CD4-positive, alpha-beta T cell treated with Interleukin-1 beta for 1 hour (primary cell): ENCODE measurements around the gene SH2B2.
"Not testable (repeated sequence)": the region's sequence is repeated elsewhere in the genome, so short reads cannot be mapped to it uniquely, and the experiment has no call there.

Experiments used
- DNase-seq, 2 donors: peaks; one replicate each; pipeline ENCODE4 v3.0.0-alpha.2; 2020 to 2022

SH2B2 gene

DNA sequence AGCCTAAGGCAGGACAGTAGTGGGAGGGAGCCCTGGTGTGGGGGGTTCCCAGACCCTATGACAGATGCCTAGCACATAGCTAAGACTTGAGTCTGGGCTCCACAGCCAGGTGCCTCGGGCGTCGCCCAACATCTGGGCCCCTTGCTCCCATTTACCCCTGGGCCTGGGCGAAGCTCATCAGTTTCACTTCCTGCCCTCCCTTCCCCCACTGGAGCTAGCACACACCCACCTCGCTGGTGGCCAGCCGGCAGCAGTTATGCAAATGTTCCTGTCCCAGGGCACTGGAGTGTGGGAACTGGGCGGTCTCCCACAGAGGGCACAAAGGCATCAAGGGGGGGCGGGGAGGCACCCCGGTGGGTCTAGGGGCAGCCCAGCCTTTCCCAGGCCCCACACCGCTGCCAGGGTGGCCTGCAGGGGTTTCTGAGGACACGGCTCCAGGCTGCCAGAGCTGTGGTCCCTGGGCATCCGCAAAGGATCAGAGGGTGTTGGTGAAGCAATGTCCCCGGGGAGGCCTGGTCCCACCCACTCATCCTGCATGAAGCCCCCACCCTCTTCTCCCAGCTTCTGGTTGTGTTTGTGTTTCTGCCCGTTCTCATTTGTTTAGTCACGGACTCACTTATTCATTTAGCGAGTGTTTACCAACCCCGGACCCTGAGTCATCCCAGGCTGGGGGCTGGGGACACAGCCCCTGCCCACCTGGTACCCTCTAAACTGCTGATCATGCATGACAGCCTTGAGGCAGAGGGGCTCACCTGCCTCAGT is 20.4 kb downstream of the SH2B2 start:
- DNase-seq, result peak; percentile 43 to 85

DNA sequence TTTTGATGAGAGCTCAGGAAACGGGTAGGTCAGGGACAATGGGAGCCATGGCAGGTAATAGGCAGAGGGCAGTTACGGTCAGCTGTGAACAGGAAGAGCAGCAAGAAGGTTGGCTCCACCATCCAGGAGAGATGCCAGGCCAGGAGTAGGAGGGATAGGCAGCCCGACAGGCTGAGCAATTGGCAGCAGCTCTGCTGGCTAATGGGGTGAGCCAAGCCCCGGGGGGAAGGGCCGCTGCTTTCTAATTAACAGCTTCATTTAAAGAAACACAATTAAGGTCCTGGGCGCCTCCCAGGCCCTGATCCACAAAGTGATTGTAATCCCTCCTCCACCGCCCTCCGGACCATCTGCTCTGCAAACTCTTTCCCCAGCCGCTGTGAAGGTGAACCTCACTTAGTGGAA is 23.7 kb downstream of the SH2B2 start:
- no peak for DNase-seq

DNA sequence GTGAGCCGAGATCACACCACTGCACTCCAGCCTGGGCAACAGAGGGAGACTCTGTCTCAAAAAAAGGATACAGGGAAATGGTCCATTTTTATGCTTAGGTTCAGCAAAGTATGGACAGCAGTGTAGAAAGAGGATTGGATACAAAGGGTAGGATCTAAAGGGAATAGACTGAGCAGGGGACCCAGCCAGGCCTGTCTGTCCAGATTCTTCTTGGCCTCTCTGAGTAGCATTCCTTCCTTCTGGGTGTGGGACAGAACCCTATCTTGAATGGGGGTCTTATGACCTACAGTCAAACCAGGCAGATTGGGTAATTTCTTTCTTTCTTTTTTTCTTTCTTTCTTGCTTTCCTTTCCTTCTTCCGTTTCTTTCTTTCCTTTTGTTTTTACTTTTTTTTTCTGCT is 25.6 kb downstream of the SH2B2 start:
- DNase-seq, result no peak

- no peak for DNase-seq
Measured at GRCh38 chr7:102313997-102314780, 27.5 kb downstream of the SH2B2 start.

DNA sequence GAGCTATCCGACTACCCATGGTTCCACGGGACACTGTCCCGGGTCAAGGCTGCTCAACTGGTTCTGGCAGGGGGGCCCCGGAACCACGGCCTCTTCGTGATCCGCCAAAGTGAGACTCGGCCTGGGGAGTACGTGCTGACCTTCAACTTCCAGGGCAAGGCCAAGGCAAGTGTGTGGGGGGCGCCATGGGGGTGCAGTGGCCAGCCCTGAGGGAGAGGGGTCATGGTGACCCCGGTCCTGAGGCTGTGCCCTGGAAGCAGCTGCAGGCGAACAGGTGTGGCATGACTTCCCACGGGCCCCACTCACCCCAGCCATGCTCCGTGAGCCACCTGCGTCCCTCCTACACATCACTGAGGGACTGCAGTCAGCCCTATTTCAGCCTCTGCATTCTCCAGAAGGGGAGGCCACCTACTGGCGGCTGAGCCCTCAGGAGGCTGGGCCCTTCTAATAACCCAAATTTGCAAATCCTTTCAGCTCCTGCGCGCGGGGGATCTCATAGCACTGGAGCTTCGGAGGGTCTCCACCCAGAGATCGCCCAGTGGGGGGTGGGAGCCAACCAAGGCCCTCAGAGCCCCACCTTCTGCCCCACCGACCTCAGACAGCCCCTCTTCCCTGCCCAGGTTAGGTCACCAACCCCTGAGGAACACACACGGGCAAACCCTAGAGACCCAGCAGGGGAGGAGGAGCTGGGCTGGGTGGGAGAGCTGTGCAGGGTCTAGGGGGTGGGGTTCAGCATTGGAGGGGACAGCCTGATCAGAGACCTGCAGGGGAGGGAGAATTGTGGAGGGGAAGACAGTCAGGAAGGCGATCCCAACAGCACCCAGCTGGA is 30.8 kb downstream of the SH2B2 start:
- no peak for DNase-seq

DNA sequence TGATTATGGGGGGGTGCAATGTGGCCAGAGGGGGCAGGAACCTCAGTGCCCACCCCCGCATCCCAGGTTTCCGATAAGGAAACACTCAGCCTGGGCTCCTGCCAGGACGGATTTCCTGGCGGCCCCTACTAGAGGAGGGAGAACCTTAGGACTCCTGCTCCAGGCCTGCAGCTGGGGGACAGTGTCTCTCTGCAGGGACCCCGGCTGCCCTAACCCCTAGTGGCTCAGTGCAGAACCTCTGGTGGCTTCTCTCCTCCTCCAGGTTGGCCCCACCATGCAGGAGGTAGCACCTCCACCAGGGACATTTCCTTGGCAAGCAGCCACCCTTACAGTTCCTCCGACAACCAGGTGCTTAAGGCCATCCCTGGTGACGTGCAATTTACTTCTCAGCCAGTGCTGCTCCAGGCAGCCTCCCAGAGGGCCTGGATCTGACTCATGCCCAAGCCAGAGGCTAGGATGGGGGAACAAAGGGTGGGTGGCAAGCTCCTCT is 31.9 kb downstream of the SH2B2 start:
- DNase-seq, result no peak

- DNase-seq, result no peak
Measured at GRCh38 chr7:102319671-102320070, 33.0 kb downstream of the SH2B2 start.

DNA sequence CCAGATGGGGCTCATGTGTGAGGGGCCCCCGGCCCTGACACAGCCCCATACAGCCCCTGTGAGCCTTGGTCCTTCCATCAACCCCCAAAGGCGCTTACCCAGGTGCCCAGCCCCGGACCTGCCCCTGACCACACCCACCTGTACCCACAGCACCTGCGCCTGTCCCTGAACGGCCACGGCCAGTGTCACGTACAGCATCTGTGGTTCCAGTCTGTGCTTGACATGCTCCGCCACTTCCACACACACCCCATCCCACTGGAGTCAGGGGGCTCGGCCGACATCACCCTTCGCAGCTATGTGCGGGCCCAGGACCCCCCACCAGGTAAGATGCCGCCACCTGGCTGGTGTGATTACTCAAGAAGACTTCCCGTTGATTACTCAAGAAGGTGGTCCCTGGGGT is 33.5 kb downstream of the SH2B2 start:
- no peak for DNase-seq

DNA sequence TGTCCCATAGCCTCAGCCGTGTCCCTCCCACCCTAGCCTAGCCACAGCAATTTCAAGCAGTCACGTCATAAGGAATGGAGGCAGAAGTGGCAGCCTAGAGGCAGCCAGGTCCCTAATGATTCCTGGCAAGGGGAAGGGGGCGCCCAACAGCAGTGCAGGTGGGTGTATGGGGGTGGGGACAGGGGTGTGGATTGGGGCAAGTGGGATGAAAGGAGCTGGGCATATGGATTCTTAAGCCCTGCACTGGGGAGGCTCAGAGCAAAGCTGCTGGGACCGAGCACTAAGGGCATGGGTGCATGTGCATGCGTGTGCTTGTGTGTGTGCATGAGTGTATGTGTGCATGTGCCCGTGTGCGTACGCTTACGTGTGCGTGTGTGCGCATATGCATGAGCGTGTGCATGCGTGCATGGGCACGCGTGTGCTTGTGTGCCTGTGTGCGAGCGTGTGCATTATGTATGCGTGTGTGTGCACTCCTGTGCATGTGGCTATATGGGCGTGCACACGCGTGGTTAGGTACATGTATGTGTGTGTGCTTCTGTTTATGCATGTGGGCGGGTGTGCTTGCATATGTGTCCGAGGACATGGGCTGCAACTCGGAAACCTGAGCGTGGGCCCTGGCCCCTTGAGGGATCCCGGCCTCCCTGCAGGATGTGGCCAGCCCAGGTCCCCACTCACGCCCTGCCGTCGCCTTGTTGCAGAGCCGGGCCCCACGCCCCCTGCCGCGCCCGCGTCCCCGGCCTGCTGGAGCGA is 34.1 kb downstream of the SH2B2 start:
- DNase-seq, result no peak

DNA sequence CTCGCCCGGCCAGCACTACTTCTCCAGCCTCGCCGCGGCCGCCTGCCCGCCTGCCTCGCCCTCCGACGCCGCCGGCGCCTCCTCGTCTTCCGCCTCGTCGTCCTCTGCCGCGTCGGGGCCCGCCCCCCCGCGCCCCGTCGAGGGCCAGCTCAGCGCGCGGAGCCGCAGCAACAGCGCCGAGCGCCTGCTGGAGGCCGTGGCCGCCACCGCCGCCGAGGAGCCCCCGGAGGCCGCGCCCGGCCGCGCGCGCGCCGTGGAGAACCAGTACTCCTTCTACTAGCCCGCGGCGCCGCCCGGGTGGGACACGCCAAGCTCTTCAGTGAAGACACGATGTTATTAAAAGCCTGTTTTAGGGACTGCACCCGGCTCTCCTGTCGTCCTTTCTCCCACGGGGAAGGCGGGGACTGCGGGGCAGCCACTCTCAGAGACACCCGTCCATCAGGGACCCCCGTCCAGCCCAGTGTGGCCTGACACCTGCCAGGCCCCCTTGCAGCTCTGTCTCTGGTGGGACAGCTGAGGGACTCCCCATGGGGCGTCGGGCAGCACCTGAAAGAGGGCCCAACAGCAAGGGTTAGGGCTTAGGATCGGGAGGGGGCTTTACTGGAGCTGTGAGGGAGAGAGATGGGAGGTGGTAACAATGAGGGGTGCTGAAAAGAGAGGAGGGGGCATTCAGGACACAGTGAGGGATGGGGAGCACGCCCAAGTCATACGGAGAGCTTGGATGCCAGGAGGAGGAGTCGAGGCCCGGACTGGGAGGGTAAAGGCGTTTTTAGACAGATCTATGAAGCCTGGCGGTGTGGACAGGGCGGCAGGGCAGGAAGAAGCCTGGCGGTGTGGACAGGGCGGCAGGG is 34.9 kb downstream of the SH2B2 start:
- peak; percentile 4 to 28 for DNase-seq

- DNase-seq, result no peak
Measured at GRCh38 chr7:102322202-102322715, 35.6 kb downstream of the SH2B2 start.

DNA sequence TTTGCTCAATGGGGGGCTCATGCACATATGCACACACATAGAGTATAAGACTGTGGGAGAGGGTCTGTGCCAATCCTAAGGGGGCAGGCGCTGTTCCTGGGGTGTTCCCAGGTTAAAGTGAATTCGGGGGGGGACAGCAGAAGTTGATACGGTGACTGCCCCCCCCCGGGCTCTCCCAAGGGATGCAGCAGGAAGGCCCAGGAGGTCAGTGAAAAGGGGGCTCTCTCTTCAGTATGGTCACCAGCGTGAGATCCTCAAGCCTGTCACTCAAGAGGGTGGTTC is 37.2 kb downstream of the SH2B2 start:
- no peak for DNase-seq

- DNase-seq, result not testable (repeated sequence)
Measured at GRCh38 chr7:102325106-102325505, 38.4 kb downstream of the SH2B2 start.

- no peak for DNase-seq
Measured at GRCh38 chr7:102326157-102326889, 39.7 kb downstream of the SH2B2 start.

DNA sequence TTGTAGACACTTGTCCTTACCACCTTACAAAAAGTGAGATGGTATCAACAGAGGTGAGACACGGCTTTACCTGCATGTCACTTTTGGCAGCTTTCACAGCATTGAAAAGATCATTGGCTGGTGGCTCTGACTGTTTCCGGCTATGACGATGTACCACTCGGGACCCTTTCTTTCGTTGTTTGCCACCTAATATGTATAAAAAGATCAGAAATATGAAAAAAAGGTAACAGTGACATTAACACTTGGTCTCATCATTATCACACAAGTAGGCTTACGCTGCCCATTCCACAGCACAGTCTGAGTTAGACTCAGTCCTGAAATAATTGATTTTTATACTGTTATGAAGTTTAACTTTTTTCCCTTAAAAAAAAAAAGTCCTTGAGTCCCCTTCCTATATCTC is 40.5 kb downstream of the SH2B2 start:
- DNase-seq, result not testable (repeated sequence)

DNA sequence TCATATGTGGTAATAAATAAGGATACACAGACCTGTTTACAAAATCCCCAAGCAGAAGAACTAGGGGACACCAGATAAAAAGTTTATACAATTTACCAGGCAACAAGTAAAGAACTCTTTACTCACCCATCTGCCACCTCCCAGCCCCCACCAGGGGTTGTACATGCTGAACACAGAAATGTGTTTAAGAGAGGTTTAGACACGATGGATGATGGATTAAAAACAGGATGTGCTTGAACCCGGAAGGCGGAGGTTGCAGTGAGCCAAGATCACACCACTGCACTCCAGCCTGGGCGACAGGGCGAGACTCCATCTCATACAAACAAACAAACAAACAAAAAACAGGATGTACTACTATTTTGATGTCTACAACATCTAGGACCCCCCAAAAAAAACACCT is 42.2 kb downstream of the SH2B2 start:
- DNase-seq, result not testable (repeated sequence)

DNA sequence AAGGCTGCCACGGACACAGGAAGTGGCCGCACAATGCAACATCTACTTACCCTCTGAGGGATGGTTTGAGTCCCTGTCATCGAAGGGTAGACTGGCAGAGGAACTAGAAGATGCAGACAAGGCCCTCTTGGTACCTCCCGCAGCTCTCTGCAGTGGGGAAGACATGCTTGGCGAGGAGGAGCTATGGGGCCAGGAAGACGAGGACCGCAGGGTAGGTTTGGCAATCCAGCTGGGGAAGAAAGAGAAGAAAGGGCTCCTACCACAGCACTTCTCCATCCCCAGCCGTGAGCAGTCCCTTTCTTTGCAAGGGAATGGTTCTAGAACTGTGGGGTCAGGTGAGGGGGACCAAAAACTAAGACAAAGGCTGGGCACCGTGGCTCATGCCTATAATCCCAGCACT is 42.7 kb downstream of the SH2B2 start:
- not testable (repeated sequence) for DNase-seq

DNA sequence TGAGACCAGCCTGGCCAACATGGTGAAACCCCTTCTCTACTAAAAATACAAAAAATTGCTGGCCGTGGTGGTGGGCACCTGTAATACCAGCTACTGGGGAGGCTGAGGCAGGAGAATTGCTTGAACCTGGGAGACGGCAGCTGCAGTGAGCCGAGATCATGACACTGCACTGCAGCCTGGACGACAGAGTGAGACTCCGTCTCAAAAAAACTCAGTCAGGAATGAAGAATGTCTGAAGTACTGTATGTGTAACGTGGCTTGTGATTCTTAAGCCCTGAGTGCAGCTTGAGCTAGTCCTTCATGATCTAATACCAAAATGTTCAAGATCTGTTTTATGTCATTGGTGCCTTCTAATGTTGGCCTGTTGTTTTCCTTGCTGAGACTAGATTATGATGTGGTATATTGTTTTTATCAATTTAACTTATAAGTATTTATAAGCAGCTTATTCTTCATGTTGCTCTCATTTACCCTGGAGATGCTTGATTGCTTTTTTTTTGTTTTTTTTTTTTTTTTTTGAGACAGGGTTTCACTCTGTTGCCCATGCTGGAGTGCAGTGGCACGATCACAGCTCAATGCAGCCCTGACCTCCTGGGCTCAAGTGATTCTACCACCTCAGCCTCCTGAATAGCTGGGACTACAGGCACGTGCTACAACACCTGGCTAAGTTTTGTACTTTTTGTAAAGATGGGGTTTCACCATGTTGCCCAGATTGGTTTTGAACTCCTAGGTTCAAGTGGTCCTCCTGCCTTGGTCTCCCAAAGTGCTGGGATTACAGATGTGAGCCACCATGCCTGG is 44.2 kb downstream of the SH2B2 start:
- DNase-seq, result not testable (repeated sequence)

DNA sequence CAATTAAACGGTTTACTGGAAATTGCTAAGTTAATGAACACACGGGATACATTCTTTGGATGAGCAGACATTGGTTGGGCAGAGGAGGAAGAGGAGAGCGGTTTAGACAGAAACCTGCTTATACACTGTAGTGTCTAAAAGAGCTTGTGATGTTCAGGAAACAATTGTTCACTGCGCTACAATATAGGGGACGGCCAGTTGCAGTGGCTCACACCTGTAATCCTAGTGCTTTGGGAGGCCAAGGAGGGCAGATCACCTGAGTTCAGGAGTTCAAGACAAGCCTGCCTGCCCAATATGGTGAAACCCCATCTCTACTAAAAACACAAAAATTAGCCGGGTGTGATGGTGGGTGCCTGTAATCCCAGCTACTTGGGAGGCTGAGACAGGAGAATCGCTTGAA is 48.9 kb downstream of the SH2B2 start:
- not testable (repeated sequence) for DNase-seq

- not testable (repeated sequence) for DNase-seq
Measured at GRCh38 chr7:102337002-102337401, 50.3 kb downstream of the SH2B2 start.
